Body of pancreas (tissue), 4 donors: ENCODE results near the gene RPAP2. TPM values are rescaled to one million over a fixed set of nuclear protein-coding genes. Genes with fewer than 3 reads are reported as not detected.
"Not testable (repeated sequence)": the region's sequence is repeated elsewhere in the genome, so short reads cannot be mapped to it uniquely, and the experiment has no call there.

ENCODE experiments used
- ATAC-seq: fragments of 150-250 bp; one replicate; pipeline ENCODE4 v1.9.1; 2016
- DNase-seq, 4 donors: peaks; one replicate each; pipeline ENCODE4 v3.0.0-alpha.2; 2019
- H3K27ac ChIP-seq, 4 donors: fragments of 200-600 bp; sonication (generic); 1 replicate in 3 of 4; 2 replicates in 1 of 4; pipeline versions ENCODE4 v1.5.1 to v1.6.1; 2016 to 2019; ENCODE audit warnings: mild to moderate bottlenecking in 1 of 4, mixed read lengths in 1 of 4, moderate library complexity in 1 of 4
- H3K27me3 ChIP-seq, 2 donors: fragments of 200-600 bp; sonication (generic); one replicate each; pipeline ENCODE4 v1.6.0; 2016; ENCODE audit warnings: mild to moderate bottlenecking in 1 of 2
- H3K36me3 ChIP-seq, 2 donors: fragments of 200-600 bp; sonication (generic); replicated peaks in 1 of 2; 2 replicates each; pipeline ENCODE4 v1.5.1; 2016; ENCODE audit warnings: low read depth in 2 of 2; ENCODE audit not compliant: insufficient read depth in 1 of 2
- H3K4me1 ChIP-seq: fragments of 200-600 bp; sonication (generic); one replicate; pipeline ENCODE4 v1.6.0; 2016
- H3K4me3 ChIP-seq, 2 donors: fragments of 200-600 bp; sonication (generic); 1 replicate in 1 of 2; 2 replicates in 1 of 2; pipeline ENCODE4 v1.5.1; 2016 to 2019
- H3K9me3 ChIP-seq, 3 donors: fragments of 200-600 bp; sonication (generic); 1 replicate in 2 of 3; 2 replicates in 1 of 3; pipeline ENCODE4 v1.5.1; 2016
- CTCF ChIP-seq, 7 experiments: fragments of 450-650 bp in 4 of 7; fragments of 200-600 bp in 3 of 7; sonication (generic) in 3 of 7; IDR thresholded peaks; one replicate each; pipeline ENCODE4 v1.5.1; 2016 to 2019; ENCODE audit warnings: antibody characterized with exemption in 7 of 7
- POLR2A ChIP-seq, 3 donors: fragments of 450-650 bp; IDR thresholded peaks; one replicate each; pipeline ENCODE4 v1.6.1; 2016; ENCODE audit warnings: antibody characterized with exemption in 3 of 3, mild to moderate bottlenecking in 2 of 3
- WGBS, 2 donors: methylation state at CpG; one replicate each; pipeline ENCODE4 v1.1.5; 2017; 5-methylcytosine and 5-hydroxymethylcytosine counted together
- intact Hi-C: fragments of 100-400 bp; cut with DNase I; formaldehyde crosslinking; loops from one replicate; pipeline ENCODE4 v1.15.1; 2023
- total RNA-seq, 2 donors: library from RNA; depleted of rRNA; stranded (reverse); fragments of >200 nt; gene quantifications; one replicate each; pipeline ENCODE4 v1.1.0, GENCODE V29; 2016

The RPAP2 gene
- total RNA-seq, 2 donors from 2014 or later, result 3.9 to 4.9 TPM

GRCh38 chr1:92424381-92424780 lies 125.5 kb downstream of the RPAP2 start:
- intact Hi-C loops, result no loop called here

GRCh38 chr1:92425617-92426016 lies 126.8 kb downstream of the RPAP2 start:
- H3K9me3 ChIP-seq, result no peaks in the 10 kb centered on the region
- no peak overlapping the region for H3K27ac ChIP-seq
- H3K4me1 ChIP-seq, result no peaks in the 10 kb centered on the region
- no peak for ATAC-seq
- no peak for DNase-seq
- no peaks in the 10 kb centered on the region for H3K27me3 ChIP-seq
- intact Hi-C loops, result no loop called here
- no peaks in the 10 kb centered on the region for H3K36me3 ChIP-seq
- no peak overlapping the region for H3K4me3 ChIP-seq
- 68 to 83% methylated on average over 2 of the region's 2 CpGs for WGBS, 2 donors
- TF ChIP-seq POLR2A (IDR thresholded peaks at IDR 0.05) (no peak), CTCF (IDR thresholded peaks at IDR 0.05) (no peak)

More at GRCh38 chr1:92424381-92424780, 125.5 kb downstream of the RPAP2 start:
- Histone ChIP-seq H3K9me3 (no peaks in the 10 kb centered on the region), H3K4me1 (no peaks in the 10 kb centered on the region), H3K27ac (no peak overlapping the region), H3K27me3 (no peaks in the 10 kb centered on the region), H3K4me3 (no peak overlapping the region), H3K36me3 (no peaks in the 10 kb centered on the region)
- TF ChIP-seq CTCF (IDR thresholded peaks at IDR 0.05) (no peak), POLR2A (IDR thresholded peaks at IDR 0.05) (no peak)
- no peak for ATAC-seq
- no peak for DNase-seq
- WGBS, 2 donors, result 34 to 41% methylated on average over 4 of the region's 4 CpGs

GRCh38 chr1:92430030-92430429 lies 131.2 kb downstream of the RPAP2 start:
- no peak overlapping the region for H3K27ac ChIP-seq
- WGBS, 2 donors, result 62 to 77% methylated on average over 1 of the region's 1 CpG
- no peak for ATAC-seq
- H3K27me3 ChIP-seq, result no peaks in the 10 kb centered on the region
- H3K4me3 ChIP-seq, result no peak overlapping the region
- H3K4me1 ChIP-seq, result no peaks in the 10 kb centered on the region
- no peaks in the 10 kb centered on the region for H3K36me3 ChIP-seq
- no peaks in the 10 kb centered on the region for H3K9me3 ChIP-seq
- DNase-seq, result no peak
- TF ChIP-seq POLR2A (IDR thresholded peaks at IDR 0.05) (no peak), CTCF (IDR thresholded peaks at IDR 0.05) (no peak)
- intact Hi-C loops, result no loop called here

- intact Hi-C loops, H3K9me3 ChIP-seq, H3K27me3 ChIP-seq, H3K27ac ChIP-seq, ATAC-seq, DNase-seq, H3K36me3 ChIP-seq, H3K4me1 ChIP-seq, H3K4me3 ChIP-seq: not testable (repeated sequence)
- 82 to 83% methylated on average over 1 of the region's 1 CpG for WGBS, 2 donors
Measured at GRCh38 chr1:92434572-92434971, 135.7 kb downstream of the RPAP2 start.

- intact Hi-C loops, result no loop called here
- Histone ChIP-seq H3K4me3 (no peak overlapping the region), H3K27ac (no peak overlapping the region), H3K9me3 (no peaks in the 10 kb centered on the region), H3K36me3 (no peaks in the 10 kb centered on the region), H3K27me3 (no peaks in the 10 kb centered on the region), H3K4me1 (peaks cover 12% of the 10 kb centered on the region)
- 80 to 89% methylated on average over 1 of the region's 1 CpG for WGBS, 2 donors
- TF ChIP-seq POLR2A (IDR thresholded peaks at IDR 0.05) (no peak), CTCF (IDR thresholded peaks at IDR 0.05) (no peak)
- no peak for ATAC-seq
- no peak for DNase-seq
Measured at GRCh38 chr1:92439291-92439690, 140.4 kb downstream of the RPAP2 start.
